Loucy (cell line): Measurements from ENCODE around the gene CACNA1I.

Source experiments
- CTCF ChIP-seq: fragments of 200-600 bp; sonication (generic); conservative IDR thresholded peaks from 2 replicates; pipeline ENCODE4 v1.5.1; 2014; ENCODE audit warnings: mild to moderate bottlenecking, antibody characterized with exemption, low read length
- EZH2phosphoT487 ChIP-seq: fragments of 200-600 bp; IDR thresholded peaks from 2 replicates; pipeline ENCODE4 v1.6.1; 2018; ENCODE audit warnings: antibody characterized with exemption, mild to moderate bottlenecking, moderate library complexity, borderline replicate concordance

GRCh38 chr22:39532215-39533073, 38.1 kb upstream of the CACNA1I start, which contains the start of gene RPS19BP1:
- no peak for TF ChIP-seq CTCF
- TF ChIP-seq EZH2phosphoT487: no peak
